Cardiac ventricle fibroblast (primary cell): ENCODE measurements around the gene PUS7L. TPM values are rescaled to one million over a fixed set of nuclear protein-coding genes. Genes with fewer than 3 reads are reported as not detected.

Experiments
- total RNA-seq: library from RNA; depleted of rRNA; stranded (reverse); fragments of >200 nt; gene quantifications from 2 replicates; pipeline ENCODE4 v1.2.3, GENCODE V29; 2015

The PUS7L gene
- 9.5 and 15.9 TPM in 2 replicates for total RNA-seq

GRCh38 chr12:43758728-43759563 is at the start of gene PUS7L, which contains the start of gene IRAK4:
PUS7L (minus strand) TSS chr12:43758790; CDS start chr12:43755245, 3,545 bp downstream.
IRAK4 (plus strand) TSS chr12:43758951; CDS start chr12:43768112, 9,161 bp downstream.

GRCh38 chr12:43805860-43806736 is 47.5 kb upstream of the PUS7L start, which contains the start of gene TWF1:
TWF1 (minus strand) TSS chr12:43806317; CDS start chr12:43806245, 72 bp downstream.

Other genes with a start within 250 kb of the PUS7L start
- gene ADAMTS20, start 206.6 kb downstream of the PUS7L start, total RNA-seq: not detected in 2 replicates
- gene IRAK4, start 161 bp upstream of the PUS7L start, total RNA-seq: 10.8 and 13.2 TPM in 2 replicates
- 73.1 and 90.8 TPM in 2 replicates for gene TWF1, start 47.5 kb upstream of the PUS7L start, total RNA-seq
- 4.5 and 10.1 TPM in 2 replicates for gene TMEM117, start 77.3 kb upstream of the PUS7L start, total RNA-seq